Measurements from ENCODE around the gene DENND4C.

DNA sequence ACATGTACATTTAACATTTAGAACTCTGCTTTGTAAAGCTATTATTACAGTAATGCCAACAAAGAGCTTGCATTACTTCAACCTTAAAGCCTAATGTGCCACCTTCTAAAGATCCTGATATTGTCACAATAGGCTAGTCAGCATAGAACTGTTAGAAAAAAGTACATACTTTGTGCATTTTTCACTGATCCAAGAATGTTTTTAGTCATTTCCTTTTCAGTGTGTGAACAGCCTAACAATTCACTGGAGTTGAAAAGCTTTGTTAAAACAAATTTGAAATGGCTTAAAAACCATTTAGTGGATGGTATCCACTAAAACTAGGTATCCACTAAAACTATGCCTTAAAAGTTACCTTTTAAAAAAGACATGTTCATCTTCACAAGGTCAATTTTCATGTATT, 145.0 kb downstream of the DENND4C start:
- TF ChIP-seq POLR2AphosphoS5 (IDR thresholded peaks at IDR 0.05), result no peak
- no peak for TF ChIP-seq POLR2A (IDR thresholded peaks at IDR 0.05)
- TF ChIP-seq CTCF (IDR thresholded peaks at IDR 0.05), result no peak

Measured in sigmoid colon (tissue), 4 donors.